ENCODE measurements around the gene CAMK1G. TPM values are rescaled to one million over a fixed set of nuclear protein-coding genes. Genes with fewer than 3 reads are reported as not detected.

Gene CAMK1G
- total RNA-seq, 1 experiment from 2014 or later = not detected

DNA sequence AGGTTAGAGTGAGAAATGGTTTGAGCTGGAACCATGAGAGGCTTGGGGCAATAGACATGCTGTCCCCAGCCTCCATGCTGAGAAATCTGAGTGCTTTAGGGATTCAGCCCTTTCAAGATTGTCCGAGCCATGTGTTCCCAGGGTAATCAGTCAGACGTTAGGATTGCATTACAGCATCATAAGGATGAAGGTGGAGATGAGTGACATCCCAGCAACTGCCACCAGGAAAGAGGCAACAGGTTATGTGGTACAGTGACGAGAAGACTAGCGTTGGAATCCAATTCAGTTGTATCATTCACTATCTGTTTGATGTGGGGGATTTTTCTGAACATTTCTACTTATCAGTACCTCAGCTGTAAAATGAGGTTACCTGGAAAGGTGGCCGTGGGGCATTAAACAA, 1.7 kb downstream of the CAMK1G start:
- ChIA-PET RAD21 (ENCODE audit: low non-redundant PET in 1 of 2, low total read pairs in 2 of 2, uncharacterized antibody in 2 of 2, unreplicated experiment in 2 of 2) (no interaction called here), POLR2A (no interaction called here), CTCF (interaction anchor here (1.0 to 3.1 kb wide), 2 partner anchors 8 to 16 kb away, joined by 3 to 10 read pairs; no protein-coding TSS in a partner anchor)
- Histone ChIP-seq H3K27me3 (ENCODE audit: insufficient read depth, low read length) (no peaks in the 10 kb centered on the region; the same call in 1 of the 2 replicates), H3K27ac (ENCODE audit: low read depth, low read length) (no peak overlapping the region), H2AFZ (ENCODE audit: low read depth, low read length, poor library complexity, severe bottlenecking) (no peak overlapping the region), H3K4me2 (ENCODE audit: low read length) (no peak overlapping the region), H3K9me3 (ENCODE audit: control insufficient read depth in 1 of 2, insufficient read depth in 1 of 2, low read depth in 1 of 2, low read length in 2 of 2) (no peaks in the 10 kb centered on the region), H4K20me1 (ENCODE audit: insufficient read depth) (no peaks in the 10 kb centered on the region), H3K4me3 (replicated peaks in 1 of 2; ENCODE audit: low read depth in 1 of 2, low read length in 2 of 2) (no peak overlapping the region), H3K9ac (ENCODE audit: low read length) (no peak overlapping the region), H3K4me1 (ENCODE audit: control insufficient read depth in 1 of 2, insufficient read depth in 2 of 2, low read length in 2 of 2) (peaks cover 6 to 12% of the 10 kb centered on the region in 2 experiments; a peak in 3 of 4 replicates), H3K79me2 (ENCODE audit: insufficient read depth, low read length) (no peaks in the 10 kb centered on the region), H3K9me2 (ENCODE audit: insufficient read depth) (no peaks in the 10 kb centered on the region), H3K36me3 (ENCODE audit: control insufficient read depth in 1 of 2, insufficient read depth in 2 of 2, low read length in 2 of 2) (no peaks in the 10 kb centered on the region)
- no peak for ATAC-seq
- TF ChIP-seq EZH2phosphoT487 (IDR thresholded peaks at IDR 0.05; ENCODE audit: borderline replicate concordance) (no peak), FOSL1 (IDR thresholded peaks at IDR 0.05; ENCODE audit: low read depth) (no peak), POLR2AphosphoS5 (IDR thresholded peaks at IDR 0.05; ENCODE audit: low read depth, low read length) (no peak), ELF1 (IDR thresholded peaks at IDR 0.05; ENCODE audit: borderline replicate concordance, low read depth) (no peak), ZFX (IDR thresholded peaks at IDR 0.05) (no peak), CBX3 (IDR thresholded peaks at IDR 0.05; ENCODE audit: low read depth) (no peak), SRF (IDR thresholded peaks at IDR 0.05; ENCODE audit: low read depth) (no peak), YY1 (IDR thresholded peaks at IDR 0.05; ENCODE audit: extremely low read depth, insufficient replicate concordance, low read depth, low read length) (no peak)
- no peak for DNase-seq (ENCODE audit: low read depth, low spot score)
- no TSS peak for BruUV-seq (replicated peaks)
- intact Hi-C loops (cut with micrococcal nuclease) = no loop called here

DNA sequence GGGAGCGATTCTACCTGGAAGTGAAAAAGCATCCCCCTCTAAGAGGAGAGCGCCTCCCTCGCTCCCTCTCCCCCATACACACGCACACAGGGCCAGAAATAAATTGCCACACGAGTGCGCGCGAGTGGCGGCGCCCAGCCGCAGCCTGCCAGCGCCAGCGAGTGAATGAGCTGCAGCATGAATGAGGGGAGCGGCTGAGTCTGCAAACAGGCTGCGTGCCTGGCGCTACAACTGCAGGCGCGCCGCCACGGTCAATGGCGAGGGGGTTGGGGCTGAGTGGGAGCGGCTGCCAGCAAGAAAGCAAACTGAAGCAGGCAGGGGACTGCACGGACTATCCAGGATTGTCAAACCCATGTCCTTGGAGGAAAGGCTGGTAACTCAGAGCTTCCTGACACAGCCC, 2.2 kb downstream of the CAMK1G start:
- no peaks in the 10 kb centered on the region for H3K9me3 ChIP-seq (ENCODE audit: control insufficient read depth in 1 of 2, insufficient read depth in 1 of 2, low read depth in 1 of 2, low read length in 2 of 2)
- H2AFZ ChIP-seq (ENCODE audit: low read depth, low read length, poor library complexity, severe bottlenecking) = no peak overlapping the region
- BruUV-seq (replicated peaks) = no TSS peak
- H3K4me2 ChIP-seq (ENCODE audit: low read length) = no peak overlapping the region
- H3K4me3 ChIP-seq (replicated peaks in 1 of 2; ENCODE audit: low read depth in 1 of 2, low read length in 2 of 2) = no peak overlapping the region
- RAD21 ChIA-PET (ENCODE audit: low non-redundant PET in 1 of 2, low total read pairs in 2 of 2, uncharacterized antibody in 2 of 2, unreplicated experiment in 2 of 2) = no interaction called here
- no peaks in the 10 kb centered on the region; the same call in 1 of the 2 replicates for H3K27me3 ChIP-seq (ENCODE audit: insufficient read depth, low read length)
- DNase-seq (ENCODE audit: low read depth, low spot score) (no peak), ATAC-seq (no peak)
- H3K27ac ChIP-seq (ENCODE audit: low read depth, low read length) = no peak overlapping the region
- H4K20me1 ChIP-seq (ENCODE audit: insufficient read depth) = no peaks in the 10 kb centered on the region
- CTCF ChIA-PET = interaction anchor here (1.0 to 3.1 kb wide), 2 partner anchors 9 to 16 kb away, joined by 3 to 10 read pairs; no protein-coding TSS in a partner anchor
- H3K4me1 ChIP-seq (ENCODE audit: control insufficient read depth in 1 of 2, insufficient read depth in 2 of 2, low read length in 2 of 2) = peaks cover 6 to 12% of the 10 kb centered on the region in 2 experiments; a peak in 3 of 4 replicates
- H3K9ac ChIP-seq (ENCODE audit: low read length) = no peak overlapping the region
- H3K79me2 ChIP-seq (ENCODE audit: insufficient read depth, low read length) = no peaks in the 10 kb centered on the region
- POLR2A ChIA-PET = no interaction called here
- no peaks in the 10 kb centered on the region for H3K9me2 ChIP-seq (ENCODE audit: insufficient read depth)
- no peaks in the 10 kb centered on the region for H3K36me3 ChIP-seq (ENCODE audit: control insufficient read depth in 1 of 2, insufficient read depth in 2 of 2, low read length in 2 of 2)
- intact Hi-C loops (cut with micrococcal nuclease) = no loop called here
- TF ChIP-seq, protein P1, sequence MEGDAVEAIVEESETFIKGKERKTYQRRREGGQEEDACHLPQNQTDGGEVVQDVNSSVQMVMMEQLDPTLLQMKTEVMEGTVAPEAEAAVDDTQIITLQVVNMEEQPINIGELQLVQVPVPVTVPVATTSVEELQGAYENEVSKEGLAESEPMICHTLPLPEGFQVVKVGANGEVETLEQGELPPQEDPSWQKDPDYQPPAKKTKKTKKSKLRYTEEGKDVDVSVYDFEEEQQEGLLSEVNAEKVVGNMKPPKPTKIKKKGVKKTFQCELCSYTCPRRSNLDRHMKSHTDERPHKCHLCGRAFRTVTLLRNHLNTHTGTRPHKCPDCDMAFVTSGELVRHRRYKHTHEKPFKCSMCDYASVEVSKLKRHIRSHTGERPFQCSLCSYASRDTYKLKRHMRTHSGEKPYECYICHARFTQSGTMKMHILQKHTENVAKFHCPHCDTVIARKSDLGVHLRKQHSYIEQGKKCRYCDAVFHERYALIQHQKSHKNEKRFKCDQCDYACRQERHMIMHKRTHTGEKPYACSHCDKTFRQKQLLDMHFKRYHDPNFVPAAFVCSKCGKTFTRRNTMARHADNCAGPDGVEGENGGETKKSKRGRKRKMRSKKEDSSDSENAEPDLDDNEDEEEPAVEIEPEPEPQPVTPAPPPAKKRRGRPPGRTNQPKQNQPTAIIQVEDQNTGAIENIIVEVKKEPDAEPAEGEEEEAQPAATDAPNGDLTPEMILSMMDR (IDR thresholded peaks at IDR 0.05 in 2 of 3, conservative IDR thresholded peaks at IDR 0.05 in 1 of 3; ENCODE audit: borderline replicate concordance in 1 of 3, insufficient read depth in 1 of 3, low read depth in 2 of 3, low read length in 2 of 3) = no peak
- TF ChIP-seq SP1 (IDR thresholded peaks at IDR 0.05; ENCODE audit: low read depth) (no peak), JUND (IDR thresholded peaks at IDR 0.05) (no peak), EZH2 (IDR thresholded peaks at IDR 0.05) (no peak), ZFX (IDR thresholded peaks at IDR 0.05) (no peak), EZH2phosphoT487 (IDR thresholded peaks at IDR 0.05; ENCODE audit: borderline replicate concordance) (no peak), SIN3A (IDR thresholded peaks at IDR 0.05; ENCODE audit: low read depth) (no peak), CEBPB (IDR thresholded peaks at IDR 0.05; ENCODE audit: low read depth) (no peak), POLR2A (IDR thresholded peaks at IDR 0.05; ENCODE audit: borderline replicate concordance, extremely low read depth, insufficient read depth, insufficient read length) (no peak)
- TF ChIP-seq, protein P2, sequence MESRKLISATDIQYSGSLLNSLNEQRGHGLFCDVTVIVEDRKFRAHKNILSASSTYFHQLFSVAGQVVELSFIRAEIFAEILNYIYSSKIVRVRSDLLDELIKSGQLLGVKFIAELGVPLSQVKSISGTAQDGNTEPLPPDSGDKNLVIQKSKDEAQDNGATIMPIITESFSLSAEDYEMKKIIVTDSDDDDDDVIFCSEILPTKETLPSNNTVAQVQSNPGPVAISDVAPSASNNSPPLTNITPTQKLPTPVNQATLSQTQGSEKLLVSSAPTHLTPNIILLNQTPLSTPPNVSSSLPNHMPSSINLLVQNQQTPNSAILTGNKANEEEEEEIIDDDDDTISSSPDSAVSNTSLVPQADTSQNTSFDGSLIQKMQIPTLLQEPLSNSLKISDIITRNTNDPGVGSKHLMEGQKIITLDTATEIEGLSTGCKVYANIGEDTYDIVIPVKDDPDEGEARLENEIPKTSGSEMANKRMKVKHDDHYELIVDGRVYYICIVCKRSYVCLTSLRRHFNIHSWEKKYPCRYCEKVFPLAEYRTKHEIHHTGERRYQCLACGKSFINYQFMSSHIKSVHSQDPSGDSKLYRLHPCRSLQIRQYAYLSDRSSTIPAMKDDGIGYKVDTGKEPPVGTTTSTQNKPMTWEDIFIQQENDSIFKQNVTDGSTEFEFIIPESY (IDR thresholded peaks at IDR 0.05; ENCODE audit: extremely low read depth, insufficient replicate concordance, low read length) = no peak
